HG03039 (cell line): Measurements from ENCODE around the gene RTCA.
A peak's percentile ranks its signal among the peaks of the same experiment; 100 is the strongest.
"Not testable (repeated sequence)": the region's sequence is repeated elsewhere in the genome, so short reads cannot be mapped to it uniquely, and the experiment has no call there.

Source experiments
- ATAC-seq: cut with Tn5 transposase; IDR thresholded peaks from one replicate; pipeline ENCODE4 v1.9.1; 2021; ENCODE audit warnings: mild to moderate bottlenecking, moderate library complexity; ENCODE audit not compliant: unreplicated experiment

The RTCA gene

DNA sequence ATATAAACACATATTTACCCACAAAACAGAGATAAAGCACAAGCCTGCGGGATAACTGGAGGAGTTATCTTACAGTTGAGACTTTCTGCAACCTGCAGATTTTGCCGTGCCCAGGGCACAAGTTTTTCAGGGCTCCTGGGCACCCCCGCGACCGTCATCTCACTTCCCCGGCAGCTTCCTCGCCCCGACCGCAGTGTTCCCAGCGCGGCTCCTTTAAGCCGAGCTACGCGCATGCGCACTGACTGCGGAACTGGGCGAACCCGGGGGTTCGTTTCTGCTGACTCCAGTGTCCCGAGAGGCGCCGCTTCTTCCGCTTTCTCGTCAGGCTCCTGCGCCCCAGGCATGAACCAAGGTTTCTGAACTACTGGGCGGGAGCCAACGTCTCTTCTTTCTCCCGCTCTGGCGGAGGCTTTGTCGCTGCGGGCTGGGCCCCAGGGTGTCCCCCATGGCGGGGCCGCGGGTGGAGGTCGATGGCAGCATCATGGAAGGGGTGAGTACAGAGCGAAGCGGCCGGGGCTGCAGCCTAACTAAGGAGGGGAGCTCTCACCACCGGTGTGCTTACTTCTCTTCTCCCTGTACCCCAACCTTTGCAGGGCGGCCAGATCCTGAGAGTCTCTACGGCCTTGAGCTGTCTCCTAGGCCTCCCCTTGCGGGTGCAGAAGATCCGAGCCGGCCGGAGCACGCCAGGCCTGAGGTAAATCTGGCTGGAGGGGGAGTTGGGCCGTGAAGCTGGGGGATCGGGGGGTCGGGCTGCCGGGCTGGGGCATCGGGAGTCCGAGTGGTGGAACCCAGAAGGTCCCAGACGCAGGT lies at the start of gene RTCA:
RTCA (plus strand) TSS at position 286 of the 810 bp plus-strand sequence; CDS start at position 446, 160 bp downstream.
- peak; percentile 96 for ATAC-seq

DNA sequence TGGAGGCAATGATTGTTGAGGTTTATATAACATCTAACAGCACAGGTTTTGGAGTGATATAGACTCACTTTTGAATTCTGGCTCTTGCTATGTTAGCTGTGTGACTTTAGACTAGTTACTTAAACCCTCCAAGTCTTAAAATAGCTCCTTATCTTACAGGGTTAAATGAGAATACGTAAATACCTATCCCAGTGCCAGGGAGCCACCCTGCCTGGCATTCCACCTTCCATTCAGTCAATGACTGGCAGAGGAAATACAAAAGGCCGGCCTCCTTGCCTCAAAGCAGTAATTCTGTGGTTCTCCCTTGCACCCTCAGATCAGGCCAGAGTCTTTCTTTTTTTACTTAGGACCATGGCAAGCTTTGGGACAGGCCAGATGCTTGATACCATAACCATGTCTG lies 48.2 kb upstream of the RTCA start:
- ATAC-seq: no peak

- no peak for ATAC-seq
Measured at GRCh38 chr1:100219457-100219856, 46.6 kb upstream of the RTCA start.

GRCh38 chr1:100219883-100220282 lies 46.1 kb upstream of the RTCA start:
- ATAC-seq: no peak

GRCh38 chr1:100222428-100222827 lies 43.6 kb upstream of the RTCA start:
- ATAC-seq: no peak

GRCh38 chr1:100229681-100230443 lies 36.2 kb upstream of the RTCA start:
- no peak for ATAC-seq

DNA sequence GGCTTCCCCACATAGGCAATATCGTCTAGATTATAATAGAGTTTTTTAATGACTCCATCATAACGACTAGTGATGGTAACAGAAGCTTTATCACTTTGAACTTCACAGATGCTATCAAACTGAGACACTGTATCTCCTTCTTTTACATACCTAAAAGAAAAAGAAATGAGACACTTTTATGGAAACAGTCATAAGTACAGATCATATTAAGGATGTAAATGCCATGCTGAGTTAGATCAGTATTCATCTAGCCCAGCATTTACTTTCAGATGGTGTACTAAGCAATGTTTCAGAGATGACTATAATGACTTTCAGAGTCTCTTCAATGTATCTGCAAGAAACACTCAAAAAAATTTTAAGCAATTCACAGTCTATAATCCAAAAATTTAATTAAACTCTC lies 35.3 kb upstream of the RTCA start:
- no peak for ATAC-seq

DNA sequence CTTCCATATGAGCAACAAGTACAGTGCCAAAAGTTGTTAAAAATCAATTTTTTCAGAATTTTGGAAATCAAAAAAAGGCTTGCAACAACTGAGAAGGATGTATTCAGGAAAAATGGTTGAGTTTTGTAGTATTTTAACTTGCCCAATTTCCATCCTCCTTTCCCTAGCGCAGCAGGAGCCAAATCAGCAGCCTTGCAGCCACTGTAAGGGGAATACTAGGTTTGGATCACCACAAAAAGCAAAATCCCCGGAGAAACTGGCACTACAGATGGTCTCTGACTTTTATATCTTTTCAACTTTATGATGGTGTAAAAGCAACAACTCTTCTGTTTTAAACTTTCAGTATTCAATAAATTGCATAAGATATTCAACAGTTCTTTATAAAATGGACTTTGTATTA lies 34.3 kb upstream of the RTCA start:
- ATAC-seq: no peak

GRCh38 chr1:100232156-100232555 lies 33.9 kb upstream of the RTCA start:
- no peak for ATAC-seq

GRCh38 chr1:100233566-100233965 lies 32.5 kb upstream of the RTCA start:
- not testable (repeated sequence) for ATAC-seq

DNA sequence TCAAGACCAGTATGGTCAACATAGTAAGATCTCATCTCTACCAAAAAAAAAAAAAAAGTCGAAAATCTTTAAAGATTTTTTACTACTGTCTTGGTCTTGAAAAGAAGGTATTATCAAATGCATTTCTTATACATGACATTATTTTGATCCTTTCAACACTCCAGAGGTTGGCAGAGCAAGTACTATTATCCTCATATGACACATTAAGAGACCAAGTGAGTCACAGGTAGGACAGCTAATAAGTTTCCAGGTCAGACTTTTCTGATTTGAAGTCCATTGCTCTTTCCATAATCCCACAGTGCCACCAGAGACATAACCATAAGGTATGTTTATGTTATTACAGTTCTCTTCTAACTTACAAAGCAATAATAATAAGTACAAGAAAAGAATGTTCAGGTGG lies 31.6 kb upstream of the RTCA start:
- ATAC-seq: no peak

GRCh38 chr1:100237091-100237490 lies 28.9 kb upstream of the RTCA start:
- ATAC-seq: no peak

DNA sequence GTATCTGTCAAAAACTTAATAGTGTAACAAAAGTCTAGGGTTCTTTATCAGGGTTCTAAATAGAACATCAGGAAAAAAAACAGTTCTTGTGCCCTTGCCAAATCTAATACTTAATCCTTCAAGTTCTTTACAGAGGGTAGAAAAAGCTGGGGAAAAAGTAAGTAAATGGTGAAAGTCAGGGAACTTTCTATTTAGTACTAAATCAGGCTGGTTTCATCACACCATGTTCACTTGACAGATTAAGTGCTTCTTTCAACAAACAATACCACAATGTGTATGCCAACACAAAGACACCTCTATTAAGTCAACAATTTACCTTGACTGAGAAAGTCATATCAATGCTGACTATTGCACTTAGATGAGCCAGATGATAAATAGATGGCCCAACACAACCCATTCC lies 26.1 kb upstream of the RTCA start:
- no peak for ATAC-seq

DNA sequence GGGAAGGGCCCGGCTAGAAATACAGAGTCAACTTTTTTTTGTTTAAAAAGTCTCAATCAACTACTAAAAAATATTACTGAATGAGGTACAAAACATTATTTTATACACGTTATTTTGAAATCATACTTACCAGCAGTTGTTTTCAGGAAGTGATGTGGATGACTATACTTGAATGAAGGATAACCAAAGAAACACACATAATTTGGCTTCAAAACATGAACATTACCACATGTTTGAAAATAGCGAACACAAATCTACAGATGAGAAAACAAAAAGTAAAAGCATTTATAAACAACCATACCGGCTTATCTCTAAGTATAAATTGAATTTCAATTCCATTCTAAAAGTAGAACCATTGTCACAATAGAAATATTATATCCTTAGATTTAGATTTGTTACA lies 25.4 kb upstream of the RTCA start:
- ATAC-seq: no peak

- ATAC-seq: no peak
Measured at GRCh38 chr1:100246738-100247137, 19.3 kb upstream of the RTCA start.

DNA sequence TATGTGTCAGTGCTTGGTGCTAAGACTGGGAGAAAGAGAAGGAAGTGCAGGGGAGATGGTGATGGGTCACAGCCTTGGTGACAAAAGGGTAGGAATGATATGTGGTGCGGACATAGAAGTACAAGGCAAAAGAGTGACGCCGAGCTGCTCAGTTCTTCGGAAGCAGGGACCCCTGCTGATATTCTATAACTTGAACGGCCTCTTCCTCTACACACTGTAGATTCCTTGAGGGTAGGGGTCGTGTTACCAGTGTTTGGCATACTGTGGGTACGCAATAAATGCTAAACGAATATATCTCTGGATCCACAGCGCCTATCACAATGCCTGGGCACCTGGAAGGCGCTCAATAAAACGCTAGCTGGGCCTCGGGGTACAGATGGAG lies 16.9 kb upstream of the RTCA start:
- ATAC-seq: no peak

DNA sequence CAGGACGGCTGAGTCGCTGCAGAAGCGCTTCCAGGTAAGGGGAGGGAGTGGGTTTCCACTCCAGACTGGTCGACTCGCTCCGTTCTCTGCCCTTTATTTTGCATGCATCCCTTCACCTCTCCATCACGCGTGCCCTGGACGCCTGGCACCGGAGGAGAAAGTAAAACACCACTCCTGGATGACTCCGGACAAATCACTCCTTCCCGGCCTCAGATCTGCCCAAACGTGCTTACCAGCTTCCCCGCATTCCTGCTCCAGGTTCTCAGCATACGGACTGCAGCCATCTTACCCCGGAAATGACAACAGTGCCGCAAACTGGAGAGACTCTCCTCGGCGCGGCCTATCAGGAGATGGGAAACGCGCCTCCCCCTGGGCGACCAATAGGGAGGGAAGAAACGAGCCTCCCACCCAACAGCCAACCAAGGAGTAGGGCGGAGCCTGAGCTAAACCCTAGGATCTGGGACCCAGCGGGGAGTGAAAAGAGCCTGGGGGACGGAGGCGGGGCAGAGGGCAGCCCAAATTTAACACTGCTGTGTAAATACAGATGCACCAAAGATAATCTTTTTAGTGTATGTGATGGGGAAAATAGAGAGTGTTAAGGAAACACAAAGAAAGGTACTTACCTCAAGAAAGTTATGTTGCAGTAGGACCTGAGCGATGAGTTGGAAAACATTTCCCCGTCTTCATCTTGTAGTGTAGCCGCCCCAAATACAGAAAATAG lies 16.3 kb upstream of the RTCA start, which contains the start of gene DBT:
DBT (minus strand) TSS at position 298 of the 721 bp plus-strand sequence; CDS start at position 284, 14 bp downstream.
- peak; percentile 100 for ATAC-seq

DNA sequence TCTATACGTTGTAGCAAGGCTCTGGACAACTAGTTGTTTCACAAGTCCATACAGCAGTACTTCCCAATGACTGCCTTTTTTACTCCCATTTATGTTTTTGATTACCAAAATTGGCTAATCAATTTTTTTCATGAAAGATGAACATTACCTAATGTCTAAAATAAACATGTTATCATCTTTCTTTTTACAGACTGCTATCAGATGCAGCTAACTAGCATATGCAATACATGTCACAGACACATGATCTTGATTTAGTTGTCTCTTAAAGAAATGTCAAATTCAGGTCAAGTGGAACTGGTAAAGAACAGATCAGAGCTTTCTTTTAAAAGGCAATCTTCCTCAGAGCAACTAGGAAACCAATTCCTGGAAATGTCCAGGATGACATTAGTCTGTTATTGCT lies 15.8 kb upstream of the RTCA start:
- no peak for ATAC-seq

DNA sequence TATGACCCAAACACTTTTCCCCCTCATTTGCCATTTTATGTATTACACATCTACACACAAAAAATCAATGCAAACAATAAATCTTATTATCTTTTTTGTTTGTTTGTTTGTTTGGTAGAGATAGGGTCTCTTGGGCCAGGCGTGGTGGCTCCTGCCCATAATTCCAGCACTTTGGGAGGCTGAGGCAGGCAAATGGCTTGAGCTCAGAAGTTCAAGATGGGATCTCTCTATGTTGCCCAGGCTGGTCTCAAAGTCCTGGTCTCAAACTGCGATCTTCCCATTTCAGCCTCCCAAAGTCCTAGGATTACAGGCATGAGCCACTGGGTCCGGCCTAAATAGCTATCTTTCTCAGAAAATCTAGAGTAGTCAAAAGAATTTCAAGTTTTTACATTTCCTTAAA lies 15.2 kb upstream of the RTCA start:
- no peak for ATAC-seq

DNA sequence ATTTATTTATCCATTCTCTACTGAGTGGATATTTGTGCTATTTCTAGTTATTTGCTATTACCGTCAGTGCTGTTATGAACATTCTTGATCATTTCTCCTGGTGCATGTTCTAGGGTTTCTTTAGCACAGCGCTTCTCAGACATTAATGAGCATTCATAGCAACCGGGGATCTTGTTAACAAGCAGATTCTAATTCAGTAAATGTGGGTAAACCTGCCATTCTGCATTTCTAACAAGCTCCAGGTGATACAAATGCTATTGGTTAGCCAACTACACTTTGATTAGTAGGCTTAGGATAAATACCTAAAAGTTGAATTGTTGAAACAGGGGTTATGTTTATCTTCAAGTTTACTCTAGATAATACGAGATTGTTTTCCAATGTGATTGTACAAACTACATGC lies 13.1 kb upstream of the RTCA start:
- ATAC-seq: no peak

- ATAC-seq: no peak
Measured at GRCh38 chr1:100253552-100253951, 12.5 kb upstream of the RTCA start.
